A549 (cell line): ENCODE measurements around the gene GTPBP1. TPM values are rescaled to one million over a fixed set of nuclear protein-coding genes. Genes with fewer than 3 reads are reported as not detected.

Experiments
- ATAC-seq, 2 experiments: fragments of 200-7000 bp in 1 of 2; fragments of >200 bp in 1 of 2; cut with Nextera tagmentation in 1 of 2; cut with Tn5 transposase in 1 of 2; 3 replicates each; pipeline versions ENCODE4 v1.8.0 to v1.9.1; 2018 to 2020; ENCODE audit warnings: mild to moderate bottlenecking in 1 of 2, moderate library complexity in 1 of 2
- CTCF ChIA-PET: fragments of 300-600 bp; sonication (Branson Sonifier 250); formaldehyde crosslinking; extraction: SDS; loops from one replicate; lab custom pipeline; 2021; ENCODE audit warnings: antibody characterized with exemption, inconsistent platforms; lab: Yijun Ruan, JAX
- POLR2A ChIA-PET: fragments of 350-600 bp; formaldehyde crosslinking; extraction: SDS; loops from one replicate; lab custom pipeline; 2021; ENCODE audit warnings: antibody characterized with exemption, inconsistent platforms; lab: Yijun Ruan, JAX
- DNase-seq, 2 experiments: peaks; one replicate each; pipeline versions ENCODE4 v3.0.0 to v3.0.0-alpha.2; 2011 to 2016; ENCODE audit warnings: low read depth in 1 of 2, low spot score in 1 of 2
- FAIRE-seq: peaks from 2 replicates; lab custom pipeline; 2011; peaks lifted over from hg19 to GRCh38; lab: Jason Lieb, UNC
- H3K27ac ChIP-seq, 2 experiments: fragments of >200 bp; sonication (Bioruptor Twin); formaldehyde crosslinking; 3 replicates each; pipeline ENCODE4 v1.5.1; 2016 to 2017
- H3K4me1 ChIP-seq: fragments of >200 bp; sonication (Bioruptor Twin); formaldehyde crosslinking; 3 replicates; pipeline ENCODE4 v1.6.1; 2016
- H3K4me2 ChIP-seq: fragments of >200 bp; sonication (Bioruptor Twin); formaldehyde crosslinking; 3 replicates; pipeline ENCODE4 v1.6.1; 2016
- H3K4me3 ChIP-seq: fragments of >200 bp; sonication (Bioruptor Twin); formaldehyde crosslinking; 3 replicates; pipeline ENCODE4 v1.5.1; 2016
- H3K9me3 ChIP-seq: fragments of >200 bp; sonication (Bioruptor Twin); formaldehyde crosslinking; 3 replicates; pipeline ENCODE4 v1.6.1; 2016
- CBX2 ChIP-seq: fragments of 200-600 bp; sonication (generic); IDR thresholded peaks from 2 replicates; pipeline ENCODE4 v1.6.1; 2016; ENCODE audit warnings: low read depth, mild to moderate bottlenecking, borderline replicate concordance
- FOSB ChIP-seq: fragments of 250-450 bp; sonication (Bioruptor Pico); IDR thresholded peaks from 2 replicates; pipeline ENCODE4 v1.5.0; 2020; ENCODE audit warnings: mild to moderate bottlenecking, moderate library complexity
- HOXA7 ChIP-seq: fragments of 250-450 bp; sonication (Bioruptor Pico); IDR thresholded peaks from 2 replicates; pipeline ENCODE4 v1.5.0; 2020; ENCODE audit warnings: mild to moderate bottlenecking, moderate library complexity
- KDM5A ChIP-seq: fragments of 200-600 bp; sonication (generic); IDR thresholded peaks from 2 replicates; pipeline ENCODE4 v1.6.1; 2016; ENCODE audit warnings: antibody characterized with exemption, mild to moderate bottlenecking
- RARB ChIP-seq: fragments of 250-450 bp; sonication (Bioruptor Pico); IDR thresholded peaks from 2 replicates; pipeline ENCODE4 v1.8.0; 2021; ENCODE audit warnings: mild to moderate bottlenecking, moderate library complexity
- RCOR1 ChIP-seq: fragments of 150-350 bp; IDR thresholded peaks from 2 replicates; pipeline ENCODE4 v1.6.1; 2014; ENCODE audit warnings: antibody characterized with exemption, low read length, low read depth
- RNF2 ChIP-seq: fragments of 200-600 bp; sonication (generic); IDR thresholded peaks from 2 replicates; pipeline ENCODE4 v1.6.1; 2016; ENCODE audit warnings: low read depth, mild to moderate bottlenecking, antibody characterized with exemption, moderate library complexity, borderline replicate concordance
- ZFP36 ChIP-seq: fragments of 450-650 bp; IDR thresholded peaks from 2 replicates; pipeline ENCODE4 v1.6.1; 2014; ENCODE audit warnings: borderline replicate concordance; ENCODE audit not compliant: partially characterized antibody
- ZSCAN20 ChIP-seq: fragments of 250-450 bp; sonication (Bioruptor Pico); IDR thresholded peaks from 2 replicates; pipeline ENCODE4 v1.8.0; 2022; ENCODE audit warnings: mild to moderate bottlenecking, moderate library complexity
- WGBS: methylation state at CpG from one replicate; pipeline ENCODE4 v1.1.6; 2017; ENCODE audit errors: missing lambda C conversion rate; 5-methylcytosine and 5-hydroxymethylcytosine counted together
- polyA plus RNA-seq, 4 experiments: library from polyadenylated mRNA; depleted of rRNA in 3 of 4; stranded (reverse); fragments of >200 nt; fragmentation: RNase III in 1 of 4; extraction: RNeasy Plus Mini Kit Qiagen cat#74134 plus additional on column Dnase treatment in 1 of 4; gene quantifications; 2 replicates in 3 of 4; 3 replicates in 1 of 4; pipeline ENCODE4 v1.2.3, GENCODE V29; 2011 to 2017
- TF ChIP-seq, protein P1 (sequence below): IDR thresholded peaks from 2 replicates; pipeline ENCODE4 v1.6.1; 2012; ENCODE audit warnings: low read depth, borderline replicate concordance
- TF ChIP-seq, protein P2 (sequence below): fragments of >200 bp; sonication (Bioruptor Twin); formaldehyde crosslinking; IDR thresholded peaks from 3 replicates; pipeline ENCODE4 v1.6.1; 2016
- TF ChIP-seq, protein P3 (sequence below): fragments of 200-600 bp; sonication (generic); IDR thresholded peaks from 2 replicates; pipeline ENCODE4 v1.6.1; 2016; ENCODE audit warnings: antibody characterized with exemption, mild to moderate bottlenecking, moderate library complexity
- TF ChIP-seq, protein P4 (sequence below): fragments of 150-350 bp; IDR thresholded peaks from 2 replicates; pipeline ENCODE4 v1.6.1; 2014; ENCODE audit warnings: low read depth, mild to moderate bottlenecking, low read length

Gene GTPBP1
- polyA plus RNA-seq, 2 of the 4 experiments (the other 2 are of a cell fraction), result 9.0 to 15.1 TPM

DNA sequence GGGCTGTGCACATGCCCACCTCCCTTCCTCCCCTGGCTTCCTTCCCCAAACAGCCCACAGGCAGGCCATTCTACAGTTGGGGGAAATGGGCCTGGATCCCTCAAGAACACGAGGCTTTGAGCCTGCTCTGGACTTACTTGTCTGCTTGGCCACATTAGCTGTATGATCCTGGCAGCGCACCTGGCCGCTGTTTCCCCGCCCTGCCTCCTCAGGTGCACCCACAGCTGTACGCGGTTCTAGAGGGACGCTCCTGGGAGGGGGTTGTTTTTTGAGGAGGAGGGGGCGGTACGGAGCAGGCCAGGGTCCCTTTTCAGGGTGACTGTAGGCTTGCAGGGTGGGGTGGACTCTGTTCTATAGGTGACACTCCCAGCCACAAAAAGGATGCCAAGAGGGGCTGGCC is 61.6 kb downstream of the GTPBP1 start:
- Histone ChIP-seq H3K4me1 (peaks cover 29% of the 10 kb centered on the region), H3K4me3 (no peak overlapping the region)
- WGBS, result 83% methylated on average over 6 of the region's 9 CpGs
- no peak for TF ChIP-seq RARB
- no peak for TF ChIP-seq FOSB (CRISPR knock-in tag)
- TF ChIP-seq CBX2, result no peak
- TF ChIP-seq HOXA7 (CRISPR knock-in tag), result no peak
- no peak for TF ChIP-seq ZSCAN20 (CRISPR knock-in tag)
- TF ChIP-seq KDM5A, result no peak
- TF ChIP-seq ZFP36, result no peak
- TF ChIP-seq, protein P1, sequence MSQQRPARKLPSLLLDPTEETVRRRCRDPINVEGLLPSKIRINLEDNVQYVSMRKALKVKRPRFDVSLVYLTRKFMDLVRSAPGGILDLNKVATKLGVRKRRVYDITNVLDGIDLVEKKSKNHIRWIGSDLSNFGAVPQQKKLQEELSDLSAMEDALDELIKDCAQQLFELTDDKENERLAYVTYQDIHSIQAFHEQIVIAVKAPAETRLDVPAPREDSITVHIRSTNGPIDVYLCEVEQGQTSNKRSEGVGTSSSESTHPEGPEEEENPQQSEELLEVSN, result no peak
- TF ChIP-seq, protein P2, sequence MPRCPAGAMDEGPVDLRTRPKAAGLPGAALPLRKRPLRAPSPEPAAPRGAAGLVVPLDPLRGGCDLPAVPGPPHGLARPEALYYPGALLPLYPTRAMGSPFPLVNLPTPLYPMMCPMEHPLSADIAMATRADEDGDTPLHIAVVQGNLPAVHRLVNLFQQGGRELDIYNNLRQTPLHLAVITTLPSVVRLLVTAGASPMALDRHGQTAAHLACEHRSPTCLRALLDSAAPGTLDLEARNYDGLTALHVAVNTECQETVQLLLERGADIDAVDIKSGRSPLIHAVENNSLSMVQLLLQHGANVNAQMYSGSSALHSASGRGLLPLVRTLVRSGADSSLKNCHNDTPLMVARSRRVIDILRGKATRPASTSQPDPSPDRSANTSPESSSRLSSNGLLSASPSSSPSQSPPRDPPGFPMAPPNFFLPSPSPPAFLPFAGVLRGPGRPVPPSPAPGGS, result no peak
- TF ChIP-seq, protein P3, sequence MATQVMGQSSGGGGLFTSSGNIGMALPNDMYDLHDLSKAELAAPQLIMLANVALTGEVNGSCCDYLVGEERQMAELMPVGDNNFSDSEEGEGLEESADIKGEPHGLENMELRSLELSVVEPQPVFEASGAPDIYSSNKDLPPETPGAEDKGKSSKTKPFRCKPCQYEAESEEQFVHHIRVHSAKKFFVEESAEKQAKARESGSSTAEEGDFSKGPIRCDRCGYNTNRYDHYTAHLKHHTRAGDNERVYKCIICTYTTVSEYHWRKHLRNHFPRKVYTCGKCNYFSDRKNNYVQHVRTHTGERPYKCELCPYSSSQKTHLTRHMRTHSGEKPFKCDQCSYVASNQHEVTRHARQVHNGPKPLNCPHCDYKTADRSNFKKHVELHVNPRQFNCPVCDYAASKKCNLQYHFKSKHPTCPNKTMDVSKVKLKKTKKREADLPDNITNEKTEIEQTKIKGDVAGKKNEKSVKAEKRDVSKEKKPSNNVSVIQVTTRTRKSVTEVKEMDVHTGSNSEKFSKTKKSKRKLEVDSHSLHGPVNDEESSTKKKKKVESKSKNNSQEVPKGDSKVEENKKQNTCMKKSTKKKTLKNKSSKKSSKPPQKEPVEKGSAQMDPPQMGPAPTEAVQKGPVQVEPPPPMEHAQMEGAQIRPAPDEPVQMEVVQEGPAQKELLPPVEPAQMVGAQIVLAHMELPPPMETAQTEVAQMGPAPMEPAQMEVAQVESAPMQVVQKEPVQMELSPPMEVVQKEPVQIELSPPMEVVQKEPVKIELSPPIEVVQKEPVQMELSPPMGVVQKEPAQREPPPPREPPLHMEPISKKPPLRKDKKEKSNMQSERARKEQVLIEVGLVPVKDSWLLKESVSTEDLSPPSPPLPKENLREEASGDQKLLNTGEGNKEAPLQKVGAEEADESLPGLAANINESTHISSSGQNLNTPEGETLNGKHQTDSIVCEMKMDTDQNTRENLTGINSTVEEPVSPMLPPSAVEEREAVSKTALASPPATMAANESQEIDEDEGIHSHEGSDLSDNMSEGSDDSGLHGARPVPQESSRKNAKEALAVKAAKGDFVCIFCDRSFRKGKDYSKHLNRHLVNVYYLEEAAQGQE, result no peak
- TF ChIP-seq, all 56 proteins: peak for 0
- ChIA-PET POLR2A (interaction anchor here (1.1 to 3.0 kb wide), 2 partner anchors 76 to 86 kb away, joined by 3 to 35 read pairs; partner anchors contain the start of genes NPTXR and TOMM22), CTCF (interaction anchor here (0.6 to 7.5 kb wide), 24 partner anchors 10 to 359 kb away, joined by 3 to 112 read pairs (median 15); partner anchors contain the start of genes CBX6, NPTXR and SUN2)
- no peak for FAIRE-seq
- no peaks in the 10 kb centered on the region for H3K9me3 ChIP-seq
- H3K27ac ChIP-seq, result no peak overlapping the region
- no peak overlapping the region for H3K4me2 ChIP-seq
- no peak for DNase-seq
- ATAC-seq, result no peak

DNA sequence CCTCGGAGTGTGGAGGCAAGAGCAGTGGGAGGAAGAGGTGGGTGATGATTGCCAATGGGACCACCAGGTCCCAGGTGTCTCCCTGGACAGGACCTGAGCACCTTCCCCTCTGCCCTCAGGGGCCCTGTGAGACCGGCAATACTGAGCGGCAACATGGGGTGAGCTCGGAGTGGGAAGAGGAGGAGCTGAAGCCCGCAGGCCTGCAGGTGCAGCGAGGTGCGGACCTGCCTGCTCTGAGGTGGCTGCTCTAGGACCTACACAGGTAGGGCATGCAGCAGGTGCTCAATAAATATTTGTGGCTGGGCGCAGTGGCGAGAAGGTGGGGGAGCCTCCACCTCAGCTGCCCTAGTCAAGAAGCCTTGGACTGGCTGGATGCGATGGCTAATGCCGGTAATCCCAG is 62.3 kb downstream of the GTPBP1 start:
- no peak overlapping the region for H3K4me2 ChIP-seq
- H3K27ac ChIP-seq, result no peak overlapping the region
- TF ChIP-seq RNF2 (no peak), RCOR1 (no peak)
- TF ChIP-seq, protein P4, sequence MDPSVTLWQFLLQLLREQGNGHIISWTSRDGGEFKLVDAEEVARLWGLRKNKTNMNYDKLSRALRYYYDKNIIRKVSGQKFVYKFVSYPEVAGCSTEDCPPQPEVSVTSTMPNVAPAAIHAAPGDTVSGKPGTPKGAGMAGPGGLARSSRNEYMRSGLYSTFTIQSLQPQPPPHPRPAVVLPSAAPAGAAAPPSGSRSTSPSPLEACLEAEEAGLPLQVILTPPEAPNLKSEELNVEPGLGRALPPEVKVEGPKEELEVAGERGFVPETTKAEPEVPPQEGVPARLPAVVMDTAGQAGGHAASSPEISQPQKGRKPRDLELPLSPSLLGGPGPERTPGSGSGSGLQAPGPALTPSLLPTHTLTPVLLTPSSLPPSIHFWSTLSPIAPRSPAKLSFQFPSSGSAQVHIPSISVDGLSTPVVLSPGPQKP, result no peak
- TF ChIP-seq, protein P3, result no peak
- ChIA-PET POLR2A (interaction anchor here (3.0 kb wide), 1 partner anchor 76 kb away, joined by 35 read pairs; the partner anchor contains the start of gene NPTXR), CTCF (interaction anchor here (0.7 to 7.5 kb wide), 31 partner anchors 9 to 359 kb away, joined by 3 to 112 read pairs (median 10); partner anchors contain the start of genes CBX6, NPTXR and SUN2)
- ATAC-seq (no peak), DNase-seq (no peak), FAIRE-seq (no peak)
- no peak overlapping the region for H3K4me3 ChIP-seq
- peaks cover 29% of the 10 kb centered on the region for H3K4me1 ChIP-seq
- 90% methylated on average over 9 of the region's 11 CpGs for WGBS
- no peaks in the 10 kb centered on the region for H3K9me3 ChIP-seq
